Activated T-cell treated with anti-CD3 and anti-CD28 coated beads for 48 hours (primary cell): ENCODE measurements around the gene AK9.
"Not testable (repeated sequence)": the region's sequence is repeated elsewhere in the genome, so short reads cannot be mapped to it uniquely, and the experiment has no call there.

Experiments used
- DNase-seq: peaks from one replicate; pipeline ENCODE4 v3.0.0-alpha.2; 2020; ENCODE audit warnings: low read depth

The AK9 gene

GRCh38 chr6:109690737-109691621 is at the start of gene AK9, which contains the start of gene FIG4:
TSS of gene AK9 (minus strand) at chr6:109691202. CDS start at chr6:109675745, 15,457 bp downstream.
TSS of gene FIG4 (plus strand) at chr6:109691296. CDS start at chr6:109691436, 140 bp downstream.
- peak; percentile 88 for DNase-seq

- DNase-seq = no peak
These were observed 49.8 kb upstream of the AK9 start for GRCh38 chr6:109740787-109741186.

GRCh38 chr6:109739686-109740085 is 48.7 kb upstream of the AK9 start:
- DNase-seq = no peak

GRCh38 chr6:109738667-109739066 is 47.7 kb upstream of the AK9 start:
- no peak for DNase-seq

GRCh38 chr6:109738255-109738654 is 47.3 kb upstream of the AK9 start:
- no peak for DNase-seq

GRCh38 chr6:109736273-109737025 is 45.4 kb upstream of the AK9 start:
- no peak for DNase-seq

- DNase-seq = not testable (repeated sequence)
These were observed 34.2 kb upstream of the AK9 start for GRCh38 chr6:109725250-109725649.

GRCh38 chr6:109722564-109723254 is 31.7 kb upstream of the AK9 start:
- no peak for DNase-seq

- no peak for DNase-seq
These were observed 31.0 kb upstream of the AK9 start for GRCh38 chr6:109722011-109722410.

- no peak for DNase-seq
These were observed 29.3 kb upstream of the AK9 start for GRCh38 chr6:109720311-109720710.

- no peak for DNase-seq
These were observed 28.0 kb upstream of the AK9 start for GRCh38 chr6:109718991-109719390.

- no peak for DNase-seq
These were observed 27.0 kb upstream of the AK9 start for GRCh38 chr6:109717971-109718370.

GRCh38 chr6:109715616-109716015 is 24.6 kb upstream of the AK9 start:
- DNase-seq = no peak

- DNase-seq = no peak
These were observed 23.6 kb upstream of the AK9 start for GRCh38 chr6:109714611-109715010.

GRCh38 chr6:109714166-109714565 is 23.2 kb upstream of the AK9 start:
- DNase-seq = no peak

- DNase-seq = no peak
These were observed 22.1 kb upstream of the AK9 start for GRCh38 chr6:109713097-109713496.

- DNase-seq = not testable (repeated sequence)
These were observed 17.1 kb upstream of the AK9 start for GRCh38 chr6:109708099-109708498.

- no peak for DNase-seq
These were observed 15.5 kb upstream of the AK9 start for GRCh38 chr6:109706513-109706912.

GRCh38 chr6:109705258-109705657 is 14.3 kb upstream of the AK9 start:
- peak; percentile 72 for DNase-seq

GRCh38 chr6:109702791-109703190 is 11.8 kb upstream of the AK9 start:
- DNase-seq = no peak

GRCh38 chr6:109701774-109702173 is 10.8 kb upstream of the AK9 start:
- no peak for DNase-seq

- no peak for DNase-seq
These were observed 10.2 kb upstream of the AK9 start for GRCh38 chr6:109701221-109701620.
